Natural killer cell (primary cell): ENCODE data around the gene XXYLT1. TPM values are rescaled to one million over a fixed set of nuclear protein-coding genes. Genes with fewer than 3 reads are reported as not detected.

Experiments
- ATAC-seq, 3 donors: fragments of 150-1000 bp in 2 of 3; fragments of 200-7000 bp in 1 of 3; cut with Tn5 transposase; 1 replicate in 1 of 3; 2 replicates in 2 of 3; pipeline ENCODE4 v1.10.0; 2021; ENCODE audit warnings: mild to moderate bottlenecking in 2 of 3, moderate library complexity in 2 of 3
- DNase-seq, 2 donors: peaks; one replicate each; pipeline versions ENCODE4 v3.0.0 to v3.0.0-alpha.2; 2013 to 2021; ENCODE audit warnings: mixed read lengths in 1 of 2
- H3K27ac ChIP-seq: one replicate; pipeline ENCODE4 v1.5.1; 2013; ENCODE audit warnings: mild to moderate bottlenecking, low read length
- H3K27me3 ChIP-seq: one replicate; pipeline ENCODE4 v1.6.1; 2013; ENCODE audit warnings: low read length; ENCODE audit not compliant: control insufficient read depth, insufficient read depth
- H3K36me3 ChIP-seq: one replicate; pipeline ENCODE4 v1.6.1; 2013; ENCODE audit warnings: low read length; ENCODE audit not compliant: control insufficient read depth, insufficient read depth
- H3K4me1 ChIP-seq: one replicate; pipeline ENCODE4 v1.6.1; 2013; ENCODE audit warnings: low read length; ENCODE audit not compliant: control insufficient read depth, insufficient read depth
- H3K4me3 ChIP-seq: one replicate; pipeline ENCODE4 v1.5.1; 2013; ENCODE audit warnings: low read length
- H3K9me3 ChIP-seq: one replicate; pipeline ENCODE4 v1.6.1; 2013; ENCODE audit warnings: low read length; ENCODE audit not compliant: control insufficient read depth, insufficient read depth
- H3K27ac Mint-ChIP-seq, 2 donors: one replicate each; pipeline ENCODE4 v1.8.0; 2022; ENCODE audit warnings: mild to moderate bottlenecking in 2 of 2, mixed read lengths in 2 of 2, moderate library complexity in 1 of 2
- H3K27me3 Mint-ChIP-seq, 2 donors: one replicate each; pipeline ENCODE4 v1.8.0; 2022; ENCODE audit warnings: low read depth in 2 of 2, mixed read lengths in 2 of 2
- H3K36me3 Mint-ChIP-seq: one replicate; pipeline ENCODE4 v1.8.0; 2022; ENCODE audit warnings: mixed read lengths
- H3K4me1 Mint-ChIP-seq, 2 donors: one replicate each; pipeline ENCODE4 v1.8.0; 2022; ENCODE audit warnings: mixed read lengths in 2 of 2
- H3K4me3 Mint-ChIP-seq: one replicate; pipeline ENCODE4 v1.8.0; 2022; ENCODE audit warnings: mild to moderate bottlenecking, moderate library complexity, mixed read lengths
- H3K9me3 Mint-ChIP-seq, 2 donors: one replicate each; pipeline ENCODE4 v1.8.0; 2022; ENCODE audit warnings: mixed read lengths in 2 of 2
- CTCF ChIP-seq: fragments of 200-600 bp; IDR thresholded peaks from one replicate; pipeline ENCODE4 v1.8.0; 2022; ENCODE audit warnings: antibody characterized with exemption
- WGBS: methylation state at CpG from one replicate; pipeline ENCODE4 v1.1.7; 2013; ENCODE audit warnings: missing lambda C conversion rate; ENCODE audit not compliant: insufficient coverage; 5-methylcytosine and 5-hydroxymethylcytosine counted together
- intact Hi-C: fragments of 100-400 bp; cut with micrococcal nuclease; formaldehyde crosslinking; loops from one replicate; pipeline ENCODE4 v1.14.2; 2022
- total RNA-seq, 4 donors: library from RNA; stranded (reverse); fragments of 120-200 nt in 1 of 4; gene quantifications; one replicate each; pipeline versions ENCODE4 v1.2.3 to v1.2.4, GENCODE V29; 2013 to 2022

XXYLT1 gene
- total RNA-seq, 3 donors from 2014 or later (not counting 1 experiment from before 2014, with no cell fraction given) = 8.7 to 13.6 (median 10.2) TPM

- H3K9me3 Mint-ChIP-seq = no peaks in the 10 kb centered on the region
- no peaks in the 10 kb centered on the region for H3K36me3 Mint-ChIP-seq
- TF ChIP-seq CTCF = no peak
- H3K4me3 ChIP-seq = no peak overlapping the region
- H3K27ac ChIP-seq = no peak overlapping the region
- no peaks in the 10 kb centered on the region for H3K27me3 ChIP-seq
- H3K27ac Mint-ChIP-seq = no peak overlapping the region
- intact Hi-C loops = no loop called here
- no peak overlapping the region for H3K4me3 Mint-ChIP-seq
- H3K4me1 Mint-ChIP-seq = peaks cover 0 to 6% of the 10 kb centered on the region in 2 donors
- ATAC-seq (no peak), DNase-seq (no peak)
- 87% methylated on average over 23 of the region's 23 CpGs for WGBS
- peaks cover 12% of the 10 kb centered on the region for H3K4me1 ChIP-seq
- H3K9me3 ChIP-seq = no peaks in the 10 kb centered on the region
- H3K36me3 ChIP-seq = no peaks in the 10 kb centered on the region
- no peaks in the 10 kb centered on the region for H3K27me3 Mint-ChIP-seq
Observed at GRCh38 chr3:195071916-195072820, 198.8 kb downstream of the XXYLT1 start.

GRCh38 chr3:195071011-195071728, 199.8 kb downstream of the XXYLT1 start:
- H3K27me3 Mint-ChIP-seq = no peaks in the 10 kb centered on the region
- H3K9me3 Mint-ChIP-seq = no peaks in the 10 kb centered on the region

GRCh38 chr3:195070336-195070735, 200.6 kb downstream of the XXYLT1 start:
- no peak overlapping the region for H3K4me3 ChIP-seq
- H3K27me3 ChIP-seq = no peaks in the 10 kb centered on the region
- no peaks in the 10 kb centered on the region for H3K9me3 Mint-ChIP-seq
- no peaks in the 10 kb centered on the region for H3K9me3 ChIP-seq
- no peaks in the 10 kb centered on the region for H3K36me3 ChIP-seq
- DNase-seq = no peak
- intact Hi-C loops = no loop called here
- no peak overlapping the region for H3K27ac Mint-ChIP-seq
- no peak overlapping the region for H3K4me3 Mint-ChIP-seq
- no peaks in the 10 kb centered on the region for H3K27me3 Mint-ChIP-seq
- ATAC-seq = no peak
- no peaks in the 10 kb centered on the region for H3K4me1 Mint-ChIP-seq
- no peaks in the 10 kb centered on the region for H3K36me3 Mint-ChIP-seq
- no peak for TF ChIP-seq CTCF
- H3K4me1 ChIP-seq = no peaks in the 10 kb centered on the region
- 90% methylated on average over 6 of the region's 6 CpGs for WGBS
- H3K27ac ChIP-seq = no peak overlapping the region

More at GRCh38 chr3:195071011-195071728, 199.8 kb downstream of the XXYLT1 start:
- Histone ChIP-seq H3K4me3 (no peak overlapping the region), H3K27ac (no peak overlapping the region), H3K27me3 (no peaks in the 10 kb centered on the region), H3K9me3 (no peaks in the 10 kb centered on the region), H3K4me1 (peaks cover 8% of the 10 kb centered on the region), H3K36me3 (no peaks in the 10 kb centered on the region)
- no peak overlapping the region for H3K27ac Mint-ChIP-seq
- no peak for TF ChIP-seq CTCF
- no peaks in the 10 kb centered on the region for H3K36me3 Mint-ChIP-seq
- intact Hi-C loops = no loop called here
- DNase-seq (no peak), ATAC-seq (no peak)
- H3K4me3 Mint-ChIP-seq = no peak overlapping the region
- 89% methylated on average over 19 of the region's 19 CpGs for WGBS
- peaks cover 0 to 5% of the 10 kb centered on the region in 2 donors for H3K4me1 Mint-ChIP-seq
